ENCODE measurements around the gene C18orf32.

DNA sequence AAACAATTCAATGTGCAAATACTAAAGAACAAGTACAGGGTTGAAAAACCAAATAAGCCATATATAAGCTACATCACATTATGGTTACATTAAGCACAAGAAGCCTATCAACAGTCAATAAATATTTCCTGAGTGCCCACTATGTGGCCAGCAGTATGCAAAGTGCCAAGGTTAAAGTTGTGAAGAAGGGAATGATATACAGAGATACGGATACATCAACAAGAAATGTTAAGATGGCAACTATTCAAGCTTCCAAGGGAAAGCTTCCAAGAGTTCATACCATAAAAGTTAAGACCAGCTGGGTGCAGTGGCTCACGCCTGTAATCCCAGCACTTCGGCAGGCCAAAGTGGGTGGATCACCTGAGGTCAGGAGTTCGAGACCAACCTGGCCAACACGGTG is 40.6 kb downstream of the C18orf32 start:
- TF ChIP-seq, protein P1, sequence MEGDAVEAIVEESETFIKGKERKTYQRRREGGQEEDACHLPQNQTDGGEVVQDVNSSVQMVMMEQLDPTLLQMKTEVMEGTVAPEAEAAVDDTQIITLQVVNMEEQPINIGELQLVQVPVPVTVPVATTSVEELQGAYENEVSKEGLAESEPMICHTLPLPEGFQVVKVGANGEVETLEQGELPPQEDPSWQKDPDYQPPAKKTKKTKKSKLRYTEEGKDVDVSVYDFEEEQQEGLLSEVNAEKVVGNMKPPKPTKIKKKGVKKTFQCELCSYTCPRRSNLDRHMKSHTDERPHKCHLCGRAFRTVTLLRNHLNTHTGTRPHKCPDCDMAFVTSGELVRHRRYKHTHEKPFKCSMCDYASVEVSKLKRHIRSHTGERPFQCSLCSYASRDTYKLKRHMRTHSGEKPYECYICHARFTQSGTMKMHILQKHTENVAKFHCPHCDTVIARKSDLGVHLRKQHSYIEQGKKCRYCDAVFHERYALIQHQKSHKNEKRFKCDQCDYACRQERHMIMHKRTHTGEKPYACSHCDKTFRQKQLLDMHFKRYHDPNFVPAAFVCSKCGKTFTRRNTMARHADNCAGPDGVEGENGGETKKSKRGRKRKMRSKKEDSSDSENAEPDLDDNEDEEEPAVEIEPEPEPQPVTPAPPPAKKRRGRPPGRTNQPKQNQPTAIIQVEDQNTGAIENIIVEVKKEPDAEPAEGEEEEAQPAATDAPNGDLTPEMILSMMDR (IDR thresholded peaks at IDR 0.05; ENCODE audit: low read length): no peak
- no peak for TF ChIP-seq EZH2phosphoT487 (IDR thresholded peaks at IDR 0.05; ENCODE audit: low read length)

All from MM.1S (cell line).